Effector CD4-positive, alpha-beta T cell (primary cell): ENCODE results near the gene COL23A1.

Experiments used
- DNase-seq: peaks from one replicate; pipeline ENCODE4 v3.0.0-alpha.2; 2020

Gene COL23A1

GRCh38 chr5:178418471-178419010, 171.7 kb downstream of the COL23A1 start:
- DNase-seq, result no peak

GRCh38 chr5:178418031-178418430, 172.2 kb downstream of the COL23A1 start:
- DNase-seq, result no peak

GRCh38 chr5:178417391-178417811, 172.8 kb downstream of the COL23A1 start:
- DNase-seq, result no peak

GRCh38 chr5:178416919-178417318, 173.3 kb downstream of the COL23A1 start:
- DNase-seq, result no peak

GRCh38 chr5:178416206-178416882, 173.8 kb downstream of the COL23A1 start:
- no peak for DNase-seq

- DNase-seq, result no peak
Observed at GRCh38 chr5:178415353-178415752, 174.8 kb downstream of the COL23A1 start.

GRCh38 chr5:178413988-178414387, 176.2 kb downstream of the COL23A1 start:
- no peak for DNase-seq

- DNase-seq, result no peak
Observed at GRCh38 chr5:178411083-178411482, 179.1 kb downstream of the COL23A1 start.

GRCh38 chr5:178407646-178408045, 182.5 kb downstream of the COL23A1 start:
- no peak for DNase-seq

- no peak for DNase-seq
Observed at GRCh38 chr5:178404987-178405386, 185.2 kb downstream of the COL23A1 start.

GRCh38 chr5:178403956-178404600, 186.1 kb downstream of the COL23A1 start:
- no peak for DNase-seq

GRCh38 chr5:178403351-178403750, 186.8 kb downstream of the COL23A1 start:
- no peak for DNase-seq

GRCh38 chr5:178399701-178400095, 190.5 kb downstream of the COL23A1 start:
- no peak for DNase-seq

GRCh38 chr5:178398901-178399700, 191.1 kb downstream of the COL23A1 start:
- DNase-seq, result no peak

- DNase-seq, result no peak
Observed at GRCh38 chr5:178396796-178397720, 193.1 kb downstream of the COL23A1 start.

- no peak for DNase-seq
Observed at GRCh38 chr5:178394074-178394473, 196.1 kb downstream of the COL23A1 start.

GRCh38 chr5:178392931-178393394, 197.2 kb downstream of the COL23A1 start:
- no peak for DNase-seq

- no peak for DNase-seq
Observed at GRCh38 chr5:178392386-178392785, 197.8 kb downstream of the COL23A1 start.

- no peak for DNase-seq
Observed at GRCh38 chr5:178391480-178391879, 198.7 kb downstream of the COL23A1 start.

- DNase-seq, result no peak
Observed at GRCh38 chr5:178389796-178390195, 200.4 kb downstream of the COL23A1 start.

- DNase-seq, result no peak
Observed at GRCh38 chr5:178389026-178389729, 201.0 kb downstream of the COL23A1 start.
